Spleen (tissue), 11 donors: ENCODE measurements around the gene SPDYA. TPM values are rescaled to one million over a fixed set of nuclear protein-coding genes. Genes with fewer than 3 reads are reported as not detected.
A peak's percentile ranks its signal among the peaks of the same experiment; 100 is the strongest.

Experiments used
- DNase-seq: peaks from one replicate; pipeline ENCODE4 v3.0.0-alpha.2; 2020
- H3K27ac ChIP-seq, 8 donors: fragments of 200-600 bp; sonication (generic) in 7 of 8; 1 replicate in 4 of 8; 2 replicates in 4 of 8; pipeline versions ENCODE4 v1.5.0 to v1.8.0; 2016 to 2021; ENCODE audit warnings: inconsistent platforms in 4 of 8, mild to moderate bottlenecking in 4 of 8, moderate library complexity in 1 of 8
- H3K27me3 ChIP-seq, 7 donors: fragments of 200-600 bp; sonication (generic) in 6 of 7; replicated peaks in 1 of 7; 1 replicate in 4 of 7; 2 replicates in 3 of 7; pipeline versions ENCODE4 v1.5.0 to v1.8.0; 2016 to 2021; ENCODE audit warnings: inconsistent platforms in 3 of 7, mild to moderate bottlenecking in 1 of 7
- H3K36me3 ChIP-seq, 6 donors: fragments of 200-600 bp; sonication (generic) in 5 of 6; 1 replicate in 4 of 6; 2 replicates in 2 of 6; pipeline versions ENCODE4 v1.5.0 to v1.8.0; 2016 to 2021; ENCODE audit warnings: inconsistent platforms in 2 of 6
- H3K4me1 ChIP-seq, 6 donors: fragments of 200-600 bp; sonication (generic) in 5 of 6; 1 replicate in 3 of 6; 2 replicates in 3 of 6; pipeline versions ENCODE4 v1.5.0 to v1.8.0; 2016 to 2021; ENCODE audit warnings: inconsistent platforms in 3 of 6
- H3K4me3 ChIP-seq, 8 donors: fragments of 200-600 bp; sonication (generic) in 7 of 8; 1 replicate in 4 of 8; 2 replicates in 4 of 8; pipeline versions ENCODE4 v1.5.0 to v1.8.0; 2016 to 2021; ENCODE audit warnings: inconsistent platforms in 4 of 8, mild to moderate bottlenecking in 4 of 8, moderate library complexity in 2 of 8
- H3K9me3 ChIP-seq, 8 donors: fragments of 200-600 bp; sonication (generic) in 7 of 8; 1 replicate in 4 of 8; 2 replicates in 4 of 8; pipeline versions ENCODE4 v1.5.0 to v1.8.0; 2016 to 2021; ENCODE audit warnings: inconsistent platforms in 4 of 8
- CTCF ChIP-seq, 11 experiments: fragments of 200-600 bp in 7 of 11; fragments of 450-650 bp in 4 of 11; sonication (generic) in 4 of 11; IDR thresholded peaks in 8 of 11; conservative IDR thresholded peaks in 3 of 11; 1 replicate in 7 of 11; 2 replicates in 4 of 11; pipeline versions ENCODE4 v1.4.0 to v1.8.0; 2016 to 2021; ENCODE audit warnings: antibody characterized with exemption in 11 of 11, inconsistent platforms in 4 of 11, mild to moderate bottlenecking in 1 of 11
- POLR2A ChIP-seq, 3 donors: fragments of 450-650 bp; IDR thresholded peaks; one replicate each; pipeline ENCODE4 v1.5.1; 2017; ENCODE audit warnings: antibody characterized with exemption in 3 of 3, mild to moderate bottlenecking in 1 of 3
- POLR2AphosphoS5 ChIP-seq, 3 donors: sonication (generic); formaldehyde crosslinking; IDR thresholded peaks; one replicate each; pipeline ENCODE4 v1.5.1; 2017; ENCODE audit warnings: antibody characterized with exemption in 3 of 3
- WGBS, 5 donors: extraction: QIAGEN DNeasy Blood & Tissue Kit in 3 of 5; methylation state at CpG; one replicate each; pipeline versions ENCODE4 v1.1.5 to v1.1.7; 2013 to 2018; 5-methylcytosine and 5-hydroxymethylcytosine counted together
- intact Hi-C: fragments of 100-400 bp; cut with DNase I; formaldehyde crosslinking; loops from one replicate; pipeline ENCODE4 v1.15.0; 2023; ENCODE audit warnings: low total_unique reads
- polyA plus RNA-seq, 3 donors: library from polyadenylated mRNA; stranded (reverse); fragments of 200-250 nt; gene quantifications; one replicate each; pipeline ENCODE4 v1.2.1, GENCODE V29; 2013
- total RNA-seq, 7 donors: library from RNA; depleted of rRNA in 3 of 7; stranded (reverse); fragments of >200 nt in 3 of 7; fragmentation: NEBNext Ultra II Directional in 4 of 7; extraction: Animal tissue kit (Norgen Biotek cat#: 25700) in 4 of 7; gene quantifications; one replicate each; pipeline versions ENCODE4 v1.1.0 to v1.2.1, GENCODE V29; 2016 to 2021
- donor health status: healthy with polysubstance abuse.
- donor health status: DM: no; HTN: no; CAD: no; lungs with moderate emphysema.
- donor health status: DM: no; HTN: no; CAD: no.
- donor health status: Bipolar disorder and iron deficiency.
- donor health status: healthy.
- donor health status: DM: no; HTN: no; CAD: no.
- donor health status: DM: yes; HTN: yes; CAD: no.

The SPDYA gene
- total and polyA plus RNA-seq, 10 donors = 0.06 to 2.8 (median 1.0) TPM

GRCh38 chr2:28898048-28898447 is 87.4 kb downstream of the SPDYA start:
- Histone ChIP-seq H3K4me1 (peaks cover 31 to 75% (median 50%) of the 10 kb centered on the region in 6 donors), H3K4me3 (peak overlapping the region in 1 of 8 donors; percentile 2), H3K36me3 (peaks cover 0 to 17% (median 9%) of the 10 kb centered on the region in 6 donors), H3K27me3 (no peaks in the 10 kb centered on the region), H3K27ac (no peak overlapping the region), H3K9me3 (no peaks in the 10 kb centered on the region)
- 38 to 57% (median 52%) methylated on average over 1 of the region's 1 CpG for WGBS, 5 donors
- intact Hi-C loops = no loop called here
- TF ChIP-seq CTCF (IDR thresholded peaks at IDR 0.05 in 8 of 11, conservative IDR thresholded peaks at IDR 0.05 in 3 of 11) = no peak
- TF ChIP-seq POLR2AphosphoS5 (IDR thresholded peaks at IDR 0.05) = no peak
- no peak for TF ChIP-seq POLR2A (IDR thresholded peaks at IDR 0.05)
- DNase-seq = no peak

Other genes with a start within 250 kb of the SPDYA start
- gene PPP1CB, start 59.0 kb upstream of the SPDYA start, total RNA-seq = 100 to 1,000 TPM; 162 to 244 (median 214) TPM
- 10 to 100 TPM; 40.4 to 65.1 (median 64.6) TPM for gene PPP1CB, start 59.0 kb upstream of the SPDYA start, polyA plus RNA-seq
- gene TRMT61B, start 59.5 kb downstream of the SPDYA start, total RNA-seq = 10 to 100 TPM; 12.3 to 16.1 (median 15.1) TPM
- gene TRMT61B, start 59.5 kb downstream of the SPDYA start, polyA plus RNA-seq = 10 to 100 TPM; 24.5 to 30.2 (median 26.5) TPM
- gene WDR43, start 83.8 kb downstream of the SPDYA start, total RNA-seq = 10 to 100 TPM; 22.7 to 49.8 (median 43.4) TPM
- gene WDR43, start 83.8 kb downstream of the SPDYA start, polyA plus RNA-seq = 10 to 100 TPM; 10.8 to 14.7 (median 14.6) TPM
- 10 to 100 TPM in 4 of 7 donors, 1 to 10 TPM in 3; 3.1 to 19.9 (median 11.7) TPM for gene TOGARAM2, start 170.5 kb downstream of the SPDYA start, total RNA-seq
- gene TOGARAM2, start 170.5 kb downstream of the SPDYA start, polyA plus RNA-seq = 1 to 10 TPM; 3.0 to 9.0 (median 7.4) TPM